AG04450 (cell line): Measurements from ENCODE around the gene MCUB. TPM values are rescaled to one million over a fixed set of nuclear protein-coding genes. Genes with fewer than 3 reads are reported as not detected.

ENCODE experiments used
- CTCF ChIA-PET: fragments of 300-600, 350-600 bp; formaldehyde crosslinking; extraction: SDS; loops from one replicate; lab custom pipeline; 2022; ENCODE audit warnings: antibody characterized with exemption, inconsistent platforms; lab: Charles Lee
- POLR2A ChIA-PET: fragments of 350-600 bp; formaldehyde crosslinking; extraction: SDS; loops from one replicate; lab custom pipeline; 2021; ENCODE audit warnings: antibody characterized with exemption, inconsistent platforms; lab: Yijun Ruan, JAX
- DNase-seq: peaks from one replicate; pipeline ENCODE4 v3.0.0-alpha.2; 2011; ENCODE audit warnings: low read depth, low spot score
- H3K27ac ChIP-seq: one replicate; pipeline ENCODE4 v1.5.1; 2012; ENCODE audit warnings: low read depth, low read length, control low read depth
- H3K27me3 ChIP-seq: one replicate; pipeline ENCODE4 v1.6.0; 2012; ENCODE audit warnings: low read length; ENCODE audit not compliant: control insufficient read depth, insufficient read depth
- H3K4me3 ChIP-seq: 2 replicates; pipeline ENCODE4 v1.5.1; 2011; ENCODE audit warnings: mild to moderate bottlenecking, low read depth, low read length, control low read depth
- H3K9me3 ChIP-seq: 2 replicates; pipeline ENCODE4 v1.5.1; 2012; ENCODE audit warnings: low read length; ENCODE audit not compliant: control insufficient read depth, insufficient read depth
- polyA plus RNA-seq: library from polyadenylated mRNA; depleted of rRNA; stranded (reverse); fragments of >200 nt; gene quantifications from 2 replicates; pipeline ENCODE4 v1.2.3, GENCODE V29; 2011
- TF ChIP-seq, protein P1 (sequence below): IDR thresholded peaks from 2 replicates; pipeline ENCODE4 v1.5.1; 2011; ENCODE audit warnings: low read depth, low read length, control low read depth, inconsistent platforms

Gene MCUB
- polyA plus RNA-seq, 1 experiment, result 16.8 TPM

- H3K27ac ChIP-seq, result no peak overlapping the region
- TF ChIP-seq, protein P1, sequence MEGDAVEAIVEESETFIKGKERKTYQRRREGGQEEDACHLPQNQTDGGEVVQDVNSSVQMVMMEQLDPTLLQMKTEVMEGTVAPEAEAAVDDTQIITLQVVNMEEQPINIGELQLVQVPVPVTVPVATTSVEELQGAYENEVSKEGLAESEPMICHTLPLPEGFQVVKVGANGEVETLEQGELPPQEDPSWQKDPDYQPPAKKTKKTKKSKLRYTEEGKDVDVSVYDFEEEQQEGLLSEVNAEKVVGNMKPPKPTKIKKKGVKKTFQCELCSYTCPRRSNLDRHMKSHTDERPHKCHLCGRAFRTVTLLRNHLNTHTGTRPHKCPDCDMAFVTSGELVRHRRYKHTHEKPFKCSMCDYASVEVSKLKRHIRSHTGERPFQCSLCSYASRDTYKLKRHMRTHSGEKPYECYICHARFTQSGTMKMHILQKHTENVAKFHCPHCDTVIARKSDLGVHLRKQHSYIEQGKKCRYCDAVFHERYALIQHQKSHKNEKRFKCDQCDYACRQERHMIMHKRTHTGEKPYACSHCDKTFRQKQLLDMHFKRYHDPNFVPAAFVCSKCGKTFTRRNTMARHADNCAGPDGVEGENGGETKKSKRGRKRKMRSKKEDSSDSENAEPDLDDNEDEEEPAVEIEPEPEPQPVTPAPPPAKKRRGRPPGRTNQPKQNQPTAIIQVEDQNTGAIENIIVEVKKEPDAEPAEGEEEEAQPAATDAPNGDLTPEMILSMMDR, result no peak
- DNase-seq, result no peak
- H3K4me3 ChIP-seq, result no peak overlapping the region
- no peaks in the 10 kb centered on the region for H3K27me3 ChIP-seq
- ChIA-PET POLR2A (no interaction called here), CTCF (no interaction called here)
- no peaks in the 10 kb centered on the region for H3K9me3 ChIP-seq
Measured at GRCh38 chr4:109722357-109722756, 162.3 kb downstream of the MCUB start.

DNA sequence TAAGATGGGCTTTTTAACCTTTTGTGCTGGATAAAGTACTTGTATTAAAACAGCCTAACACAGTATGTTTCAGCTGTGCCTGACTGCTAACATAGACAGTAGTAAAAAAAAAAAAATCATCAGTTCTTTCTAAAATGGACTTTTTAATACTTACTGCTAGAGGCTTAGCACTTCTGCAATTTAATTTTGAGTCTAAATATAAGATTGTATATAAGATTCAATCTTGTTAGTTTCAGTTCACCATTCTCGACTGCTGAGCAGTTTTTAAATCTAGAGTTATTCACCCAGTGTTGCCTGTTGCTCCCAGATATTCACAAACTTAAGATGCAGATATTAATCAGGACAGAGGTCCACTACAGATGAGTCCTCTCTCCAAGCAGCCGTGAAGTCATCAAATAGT is 163.1 kb downstream of the MCUB start:
- CTCF ChIA-PET, result no interaction called here

GRCh38 chr4:109728385-109728784 is 168.3 kb downstream of the MCUB start:
- POLR2A ChIA-PET, result no interaction called here
- Histone ChIP-seq H3K27me3 (no peaks in the 10 kb centered on the region), H3K9me3 (no peaks in the 10 kb centered on the region), H3K27ac (no peak overlapping the region), H3K4me3 (peak overlapping the region; percentile 35; the same call in 1 of the 2 replicates)
- DNase-seq, result no peak
- CTCF ChIA-PET, result no interaction called here
- TF ChIP-seq, protein P1, result no peak

More for the DNA sequence above, 163.1 kb downstream of the MCUB start:
- H3K27ac ChIP-seq, result no peak overlapping the region
- H3K4me3 ChIP-seq, result no peak overlapping the region
- TF ChIP-seq, protein P1, result no peak
- H3K9me3 ChIP-seq, result no peaks in the 10 kb centered on the region
- H3K27me3 ChIP-seq, result no peaks in the 10 kb centered on the region
- POLR2A ChIA-PET, result no interaction called here
- DNase-seq, result no peak

- H3K27ac ChIP-seq, result no peak overlapping the region
- CTCF ChIA-PET, result interaction anchor here (1.0 kb wide), 1 partner anchor 26 kb away, joined by 4 read pairs; the partner anchor contains the start of gene CASP6
- TF ChIP-seq, protein P1, result no peak
- POLR2A ChIA-PET, result no interaction called here
- H3K9me3 ChIP-seq, result no peaks in the 10 kb centered on the region
- H3K27me3 ChIP-seq, result no peaks in the 10 kb centered on the region
- no peak for DNase-seq
- H3K4me3 ChIP-seq, result peak overlapping the region; percentile 81
Measured at GRCh38 chr4:109729117-109729717, 169.2 kb downstream of the MCUB start.
